ENCODE measurements around the gene ADGRL2.

- TF ChIP-seq POLR2A (IDR thresholded peaks at IDR 0.05) = no peak
- TF ChIP-seq, protein P1, sequence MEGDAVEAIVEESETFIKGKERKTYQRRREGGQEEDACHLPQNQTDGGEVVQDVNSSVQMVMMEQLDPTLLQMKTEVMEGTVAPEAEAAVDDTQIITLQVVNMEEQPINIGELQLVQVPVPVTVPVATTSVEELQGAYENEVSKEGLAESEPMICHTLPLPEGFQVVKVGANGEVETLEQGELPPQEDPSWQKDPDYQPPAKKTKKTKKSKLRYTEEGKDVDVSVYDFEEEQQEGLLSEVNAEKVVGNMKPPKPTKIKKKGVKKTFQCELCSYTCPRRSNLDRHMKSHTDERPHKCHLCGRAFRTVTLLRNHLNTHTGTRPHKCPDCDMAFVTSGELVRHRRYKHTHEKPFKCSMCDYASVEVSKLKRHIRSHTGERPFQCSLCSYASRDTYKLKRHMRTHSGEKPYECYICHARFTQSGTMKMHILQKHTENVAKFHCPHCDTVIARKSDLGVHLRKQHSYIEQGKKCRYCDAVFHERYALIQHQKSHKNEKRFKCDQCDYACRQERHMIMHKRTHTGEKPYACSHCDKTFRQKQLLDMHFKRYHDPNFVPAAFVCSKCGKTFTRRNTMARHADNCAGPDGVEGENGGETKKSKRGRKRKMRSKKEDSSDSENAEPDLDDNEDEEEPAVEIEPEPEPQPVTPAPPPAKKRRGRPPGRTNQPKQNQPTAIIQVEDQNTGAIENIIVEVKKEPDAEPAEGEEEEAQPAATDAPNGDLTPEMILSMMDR (IDR thresholded peaks at IDR 0.05) = no peak
These were observed 178.2 kb downstream of the ADGRL2 start for GRCh38 chr1:81978945-81979344.

Data from lower leg skin (tissue), 3 donors.